Umbilical cord (tissue), 2 donors: ENCODE measurements around the gene VPS41. TPM values are rescaled to one million over a fixed set of nuclear protein-coding genes. Genes with fewer than 3 reads are reported as not detected.

ENCODE experiments used
- DNase-seq: peaks from one replicate; pipeline ENCODE4 v3.0.0-alpha.2; 2015; ENCODE audit warnings: low spot score
- total RNA-seq: library from RNA; depleted of rRNA; stranded (reverse); fragments of >200 nt; gene quantifications from one replicate; pipeline ENCODE4 v1.2.3, GENCODE V29; 2014; ENCODE audit warnings: low replicate concordance; ENCODE audit not compliant: insufficient read depth

The VPS41 gene
- total RNA-seq, 1 donor from 2014 or later = 30.8 TPM

DNA sequence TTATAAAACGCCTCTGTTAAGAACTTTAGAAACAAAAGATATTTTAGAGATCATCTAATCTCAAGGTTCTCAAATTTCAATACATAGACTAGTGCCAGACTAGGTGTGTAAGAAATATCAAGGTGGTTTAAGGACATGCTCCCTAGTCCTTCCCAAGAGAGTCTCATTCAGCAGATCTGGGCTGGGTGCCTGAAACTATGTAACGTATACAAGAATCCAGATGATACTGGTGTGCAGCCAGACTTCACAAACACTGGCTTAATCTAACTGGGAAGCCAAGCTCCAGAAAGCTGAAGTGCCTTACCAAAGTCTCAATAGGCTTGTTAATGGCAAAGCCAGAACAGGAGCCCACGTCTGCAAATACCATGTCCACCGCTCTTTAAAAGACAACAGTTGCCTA, 172.9 kb downstream of the VPS41 start:
- no peak for DNase-seq

GRCh38 chr7:38731215-38731614, 177.8 kb downstream of the VPS41 start:
- no peak for DNase-seq

DNA sequence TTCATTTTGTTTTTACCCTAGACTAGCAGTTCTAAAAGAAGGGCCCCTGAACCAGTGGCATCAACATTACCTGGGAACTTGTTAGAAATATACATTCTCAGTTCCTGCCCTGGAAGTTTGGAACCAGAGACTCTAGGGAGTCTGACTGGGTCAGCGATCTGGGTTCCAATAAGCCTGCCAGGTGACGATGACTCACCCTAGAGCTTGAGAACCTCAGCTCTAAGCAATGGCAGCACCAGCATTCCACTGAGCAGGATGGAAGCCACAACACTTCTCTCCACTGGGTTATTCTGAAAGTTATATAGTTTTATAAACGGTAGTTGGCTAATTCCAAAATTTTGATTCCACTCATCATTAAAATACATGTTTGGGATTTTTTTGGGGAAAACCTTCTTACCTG, 180.8 kb downstream of the VPS41 start:
- DNase-seq = no peak

DNA sequence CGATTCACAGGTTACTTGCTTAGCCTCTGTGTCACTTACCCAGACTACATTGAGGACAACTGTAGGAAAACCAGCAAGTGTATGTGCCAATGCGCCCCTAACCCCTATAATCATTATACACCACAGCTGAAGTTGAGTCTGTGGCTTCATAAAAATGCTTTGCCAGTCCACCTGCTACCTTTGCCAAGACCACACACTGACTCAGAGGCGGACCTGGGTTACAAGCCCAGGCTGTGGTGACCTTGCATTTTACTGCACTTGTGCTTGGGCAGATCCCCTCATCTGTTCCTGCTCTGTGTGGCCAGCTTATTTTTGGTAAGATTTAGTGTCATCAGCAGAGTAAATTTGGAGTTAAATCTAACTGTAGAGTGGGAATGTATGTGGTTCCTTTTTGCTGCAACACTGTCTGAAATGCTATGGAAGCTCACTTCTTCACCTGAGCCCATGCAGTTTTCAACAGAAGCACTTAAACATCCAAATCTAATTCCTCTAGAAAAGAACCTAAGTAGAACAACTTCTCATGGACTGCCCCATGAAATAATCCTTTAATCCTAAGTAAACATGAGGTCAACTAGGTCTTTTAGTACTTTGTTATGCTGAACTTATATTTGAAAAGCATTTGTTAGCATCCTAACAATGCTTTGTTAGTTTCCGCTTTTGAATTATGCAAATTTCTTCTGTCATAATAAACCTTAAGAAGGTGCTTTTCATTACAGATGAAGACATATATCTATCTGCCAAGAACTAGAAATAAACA, 181.6 kb downstream of the VPS41 start:
- DNase-seq = no peak

- no peak for DNase-seq
Observed at GRCh38 chr7:38723327-38723726, 185.7 kb downstream of the VPS41 start.

GRCh38 chr7:38716397-38716796, 192.6 kb downstream of the VPS41 start:
- no peak for DNase-seq

- DNase-seq = no peak
Observed at GRCh38 chr7:38709123-38709522, 199.9 kb downstream of the VPS41 start.

- DNase-seq = no peak
Observed at GRCh38 chr7:38704751-38705150, 204.2 kb downstream of the VPS41 start.

GRCh38 chr7:38704041-38704547, 204.9 kb downstream of the VPS41 start:
- DNase-seq = no peak

DNA sequence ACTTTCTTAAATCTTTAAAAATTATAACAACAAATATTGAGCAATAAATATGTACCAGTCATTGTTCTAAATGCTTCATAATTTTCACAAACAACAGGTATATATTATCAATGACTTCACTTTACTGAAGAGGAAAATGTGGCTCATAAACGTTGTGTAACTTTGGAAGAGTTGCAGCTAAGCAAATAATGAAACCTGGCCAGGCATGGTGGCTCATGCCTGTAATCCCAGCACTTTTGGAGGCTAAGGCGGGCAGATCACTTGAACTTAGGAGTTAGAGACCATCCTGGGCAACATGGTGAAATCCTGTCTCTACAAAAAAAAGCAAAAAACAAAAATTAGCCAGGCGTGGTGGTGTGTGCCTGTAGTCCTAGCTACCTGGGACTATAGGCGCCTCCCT, 205.9 kb downstream of the VPS41 start:
- DNase-seq = no peak

DNA sequence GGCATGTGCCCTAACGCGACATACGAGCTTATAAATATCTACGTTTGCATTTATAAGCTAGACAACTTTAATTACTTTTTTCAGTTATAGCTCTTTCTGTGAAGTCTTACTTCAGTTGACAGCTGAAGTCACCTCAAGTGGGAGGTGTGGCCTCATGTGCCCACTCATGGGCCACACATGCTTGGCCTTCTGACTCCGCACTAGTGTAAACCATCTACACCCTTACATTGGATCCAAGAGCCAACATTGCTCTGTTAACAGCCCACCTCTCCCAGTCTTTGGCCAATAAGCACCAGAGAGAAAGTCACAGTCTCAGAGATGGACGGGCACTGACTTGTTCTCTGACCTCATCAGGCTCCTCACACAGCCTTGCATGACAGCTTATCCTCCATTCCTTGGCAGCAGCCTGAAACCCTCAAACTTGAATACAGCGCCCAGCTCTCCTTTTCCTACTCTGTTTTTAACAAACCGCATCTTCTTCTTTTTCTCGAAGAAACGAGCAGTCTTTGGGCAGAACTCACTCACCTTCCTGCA, 206.9 kb downstream of the VPS41 start:
- no peak for DNase-seq

- no peak for DNase-seq
Observed at GRCh38 chr7:38700116-38700515, 208.9 kb downstream of the VPS41 start.

DNA sequence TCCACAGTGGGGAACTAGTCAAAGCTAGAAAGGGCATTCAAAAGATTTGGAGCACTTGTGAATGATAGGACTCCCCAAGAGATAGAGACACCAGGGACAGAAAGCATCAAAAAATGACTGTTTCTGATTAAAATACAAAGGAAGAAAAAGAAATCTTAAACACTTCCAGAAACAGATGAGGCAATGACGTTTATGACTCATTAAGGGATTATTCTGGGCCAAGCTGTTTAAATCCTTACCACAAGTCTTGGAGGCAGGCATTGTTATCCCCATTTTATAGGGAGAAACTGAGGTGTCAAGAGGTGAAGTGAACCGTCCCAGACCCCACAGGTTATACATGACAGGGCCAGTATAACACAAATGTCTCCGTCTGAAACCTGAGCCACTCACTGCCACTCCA, 209.5 kb downstream of the VPS41 start:
- no peak for DNase-seq

GRCh38 chr7:38694326-38694725, 214.7 kb downstream of the VPS41 start:
- DNase-seq = no peak

GRCh38 chr7:38686888-38687287, 222.1 kb downstream of the VPS41 start:
- DNase-seq = no peak

- no peak for DNase-seq
Observed at GRCh38 chr7:38685851-38686250, 223.1 kb downstream of the VPS41 start.

DNA sequence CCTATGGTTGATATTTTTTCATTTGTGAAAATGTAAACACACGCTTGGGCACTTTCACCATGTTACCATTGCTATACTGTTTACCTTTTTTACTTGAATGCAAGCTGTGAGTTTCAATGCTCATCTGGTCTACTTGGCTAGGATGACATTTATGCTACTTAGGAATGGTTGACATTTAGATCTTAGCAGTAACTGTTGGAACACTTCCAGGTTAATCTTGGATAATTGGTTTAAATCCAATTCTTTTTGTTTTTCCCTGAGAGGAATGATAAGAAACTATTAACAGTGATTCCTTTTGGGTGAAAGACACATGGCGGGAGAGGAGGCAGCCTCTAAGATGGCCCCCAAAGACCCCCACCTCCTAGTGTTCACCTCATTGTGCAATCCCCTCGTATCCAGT, 226.4 kb downstream of the VPS41 start:
- DNase-seq = no peak

- no peak for DNase-seq
Observed at GRCh38 chr7:38681882-38682281, 227.1 kb downstream of the VPS41 start.

DNA sequence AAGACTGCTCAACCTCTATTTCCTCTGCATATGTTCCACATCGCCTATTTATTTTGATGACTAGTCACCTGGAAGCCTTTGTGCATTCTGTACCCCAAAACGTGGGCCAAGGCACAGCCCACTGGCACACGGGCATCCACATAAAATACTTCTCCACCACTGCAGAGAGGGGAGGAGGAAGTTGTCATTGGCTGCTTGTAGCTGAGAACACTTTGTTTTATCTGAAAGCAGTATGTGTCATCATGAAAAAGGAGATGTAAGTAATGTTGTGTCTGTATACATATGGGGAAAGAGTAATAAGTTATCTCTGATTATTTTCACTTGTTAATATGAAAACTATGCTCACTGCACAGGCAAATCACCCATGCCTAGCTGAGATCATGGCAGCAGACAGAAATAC, 229.6 kb downstream of the VPS41 start:
- no peak for DNase-seq

DNA sequence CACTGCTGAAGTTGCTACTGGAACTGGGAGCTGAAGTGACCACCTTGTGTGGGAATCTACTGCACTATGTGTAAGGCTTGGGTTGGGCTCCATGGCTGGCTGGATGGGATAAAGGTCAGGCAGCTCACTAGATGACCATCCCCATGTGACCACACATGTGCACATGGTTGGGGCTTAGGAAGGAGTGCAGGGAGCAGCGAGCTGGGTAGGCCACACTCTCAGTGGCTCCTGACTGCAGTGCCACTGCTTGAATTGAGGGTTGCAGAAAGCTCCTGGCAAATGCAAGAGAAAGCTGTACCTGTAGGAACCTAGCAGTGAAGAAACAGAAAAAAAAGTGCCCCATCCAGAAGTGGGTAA, 230.3 kb downstream of the VPS41 start:
- DNase-seq = no peak

DNA sequence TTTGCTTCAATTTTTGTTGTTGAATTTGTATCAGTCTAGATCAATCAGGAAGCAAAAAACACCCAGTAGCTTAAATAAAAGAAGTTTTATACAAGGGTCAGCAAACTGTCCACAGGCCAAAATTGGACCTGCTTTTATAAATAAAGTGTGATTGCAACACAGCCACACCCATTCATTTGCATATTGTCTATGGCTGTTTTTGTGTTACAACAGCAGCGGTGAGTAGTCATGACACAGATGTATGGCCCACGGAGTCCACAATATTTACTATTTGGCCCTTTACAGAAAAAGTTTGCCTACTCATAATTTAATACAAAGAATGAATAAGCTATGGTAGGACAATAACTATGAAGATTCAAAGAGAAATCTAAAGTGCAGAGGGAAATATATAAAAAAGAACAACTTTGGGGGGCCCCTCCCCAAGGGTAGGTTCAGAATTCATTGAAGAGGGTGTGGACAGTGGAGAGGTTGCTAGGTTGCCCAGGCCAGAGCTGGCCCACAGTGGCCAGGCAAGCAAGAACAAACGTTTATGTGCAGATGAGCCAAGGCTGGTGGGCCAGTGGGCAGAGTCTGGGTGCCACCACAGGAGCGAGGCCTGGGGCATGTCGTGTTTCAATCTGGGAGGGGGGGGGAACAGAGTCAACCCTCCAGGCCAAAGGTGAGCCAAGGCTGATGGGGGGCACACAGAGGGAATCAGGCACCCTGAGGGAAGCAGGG, 230.9 kb downstream of the VPS41 start:
- DNase-seq = no peak

- no peak for DNase-seq
Observed at GRCh38 chr7:38675494-38676106, 233.4 kb downstream of the VPS41 start.

DNA sequence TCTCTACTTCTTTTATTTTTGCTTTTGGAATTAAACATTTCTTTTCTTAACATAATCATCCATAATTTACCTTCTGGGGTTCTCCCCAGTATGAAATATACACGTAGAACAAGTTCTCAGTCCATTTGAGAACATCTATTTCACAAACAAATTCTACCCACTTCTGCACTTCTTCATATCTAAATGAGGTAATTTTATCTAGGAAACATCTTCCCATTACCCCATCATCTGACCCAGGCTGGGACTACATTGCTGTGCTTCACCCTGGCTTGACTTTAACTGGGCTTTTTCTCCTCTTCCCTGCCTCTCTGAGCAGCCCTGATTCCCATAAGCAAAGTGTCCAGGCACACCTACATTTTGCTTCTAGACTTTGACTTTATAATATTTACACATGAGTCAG, 234.5 kb downstream of the VPS41 start:
- no peak for DNase-seq
